Measurements from ENCODE around the gene CARD11. TPM values are rescaled to one million over a fixed set of nuclear protein-coding genes. Genes with fewer than 3 reads are reported as not detected.

CARD11 gene
- total RNA-seq, 1 experiment from 2014 or later, result 0.57 TPM

GRCh38 chr7:3025616-3026015 is 18.1 kb downstream of the CARD11 start:
- Histone ChIP-seq H3K9me3 (ENCODE audit: control insufficient read depth in 1 of 2, insufficient read depth in 1 of 2, low read depth in 1 of 2, low read length in 2 of 2) (no peaks in the 10 kb centered on the region), H3K4me1 (ENCODE audit: control insufficient read depth in 1 of 2, insufficient read depth in 2 of 2, low read length in 2 of 2) (no peaks in the 10 kb centered on the region; a peak in 1 of 4 replicates), H3K36me3 (ENCODE audit: control insufficient read depth in 1 of 2, insufficient read depth in 2 of 2, low read length in 2 of 2) (no peaks in the 10 kb centered on the region), H3K9me2 (ENCODE audit: insufficient read depth) (no peaks in the 10 kb centered on the region), H3K4me3 (replicated peaks in 1 of 2; ENCODE audit: low read depth in 1 of 2, low read length in 2 of 2) (no peak overlapping the region), H3K9ac (ENCODE audit: low read length) (no peak overlapping the region), H3K79me2 (ENCODE audit: insufficient read depth, low read length) (no peaks in the 10 kb centered on the region), H2AFZ (ENCODE audit: low read depth, low read length, poor library complexity, severe bottlenecking) (no peak overlapping the region), H3K27me3 (ENCODE audit: insufficient read depth, low read length) (no peaks in the 10 kb centered on the region), H4K20me1 (ENCODE audit: insufficient read depth) (no peaks in the 10 kb centered on the region), H3K27ac (ENCODE audit: low read depth, low read length) (no peak overlapping the region), H3K4me2 (ENCODE audit: low read length) (no peak overlapping the region)
- POLR2A ChIA-PET, result no interaction called here
- no peak for TF ChIP-seq ZFX (IDR thresholded peaks at IDR 0.05)
- no peak for TF ChIP-seq FOSL1 (IDR thresholded peaks at IDR 0.05; ENCODE audit: low read depth)
- TF ChIP-seq SP1 (IDR thresholded peaks at IDR 0.05; ENCODE audit: low read depth), result no peak
- TF ChIP-seq EGR1 (IDR thresholded peaks at IDR 0.05; ENCODE audit: low read depth), result no peak
- no peak for TF ChIP-seq SIN3A (IDR thresholded peaks at IDR 0.05; ENCODE audit: low read depth)
- no peak for TF ChIP-seq POLR2AphosphoS5 (IDR thresholded peaks at IDR 0.05; ENCODE audit: low read depth, low read length)
- TF ChIP-seq CEBPB (IDR thresholded peaks at IDR 0.05; ENCODE audit: low read depth), result no peak
- TF ChIP-seq SRF (IDR thresholded peaks at IDR 0.05; ENCODE audit: low read depth), result no peak
- no peak for TF ChIP-seq ATF3 (IDR thresholded peaks at IDR 0.05)
- TF ChIP-seq POLR2A (IDR thresholded peaks at IDR 0.05; ENCODE audit: borderline replicate concordance, extremely low read depth, insufficient read depth, insufficient read length), result no peak
- no peak for DNase-seq (ENCODE audit: low read depth, low spot score)
- no TSS peak for BruUV-seq (replicated peaks)
- RAD21 ChIA-PET (ENCODE audit: low non-redundant PET in 1 of 2, low total read pairs in 2 of 2, uncharacterized antibody in 2 of 2, unreplicated experiment in 2 of 2), result no interaction called here
- no peak for ATAC-seq
- CTCF ChIA-PET, result no interaction called here
- intact Hi-C loops (cut with micrococcal nuclease), result no loop called here

- DNase-seq (ENCODE audit: low read depth, low spot score) (no peak), ATAC-seq (no peak)
- Histone ChIP-seq H3K36me3 (ENCODE audit: control insufficient read depth in 1 of 2, insufficient read depth in 2 of 2, low read length in 2 of 2) (no peaks in the 10 kb centered on the region), H3K9me2 (ENCODE audit: insufficient read depth) (no peaks in the 10 kb centered on the region), H3K4me2 (ENCODE audit: low read length) (no peak overlapping the region), H3K9ac (ENCODE audit: low read length) (no peak overlapping the region), H3K79me2 (ENCODE audit: insufficient read depth, low read length) (no peaks in the 10 kb centered on the region), H4K20me1 (ENCODE audit: insufficient read depth) (no peaks in the 10 kb centered on the region), H3K4me1 (ENCODE audit: control insufficient read depth in 1 of 2, insufficient read depth in 2 of 2, low read length in 2 of 2) (no peaks in the 10 kb centered on the region), H3K27me3 (ENCODE audit: insufficient read depth, low read length) (no peaks in the 10 kb centered on the region), H2AFZ (ENCODE audit: low read depth, low read length, poor library complexity, severe bottlenecking) (no peak overlapping the region), H3K9me3 (ENCODE audit: control insufficient read depth in 1 of 2, insufficient read depth in 1 of 2, low read depth in 1 of 2, low read length in 2 of 2) (no peaks in the 10 kb centered on the region), H3K27ac (ENCODE audit: low read depth, low read length) (no peak overlapping the region), H3K4me3 (replicated peaks in 1 of 2; ENCODE audit: low read depth in 1 of 2, low read length in 2 of 2) (no peak overlapping the region)
- CTCF ChIA-PET, result no interaction called here
- RAD21 ChIA-PET (ENCODE audit: low non-redundant PET in 1 of 2, low total read pairs in 2 of 2, uncharacterized antibody in 2 of 2, unreplicated experiment in 2 of 2), result no interaction called here
- BruUV-seq (replicated peaks), result no TSS peak
- intact Hi-C loops (cut with micrococcal nuclease), result no loop called here
- POLR2A ChIA-PET, result no interaction called here
- no peak for TF ChIP-seq RAD21 (IDR thresholded peaks at IDR 0.05; ENCODE audit: low read depth)
- no peak for TF ChIP-seq POLR2A (IDR thresholded peaks at IDR 0.05; ENCODE audit: borderline replicate concordance, extremely low read depth, insufficient read depth, insufficient read length)
- TF ChIP-seq POLR2AphosphoS5 (IDR thresholded peaks at IDR 0.05; ENCODE audit: low read depth, low read length), result no peak
- no peak for TF ChIP-seq EGR1 (IDR thresholded peaks at IDR 0.05; ENCODE audit: low read depth)
- TF ChIP-seq FOSL1 (IDR thresholded peaks at IDR 0.05; ENCODE audit: low read depth), result no peak
- no peak for TF ChIP-seq YY1 (IDR thresholded peaks at IDR 0.05; ENCODE audit: extremely low read depth, insufficient replicate concordance, low read depth, low read length)
- TF ChIP-seq EZH2phosphoT487 (IDR thresholded peaks at IDR 0.05; ENCODE audit: borderline replicate concordance), result no peak
- TF ChIP-seq TCF7L2 (IDR thresholded peaks at IDR 0.05; ENCODE audit: borderline replicate concordance, extremely low read depth, insufficient read depth, insufficient read length), result no peak
- no peak for TF ChIP-seq MAX (IDR thresholded peaks at IDR 0.05)
- TF ChIP-seq CBX3 (IDR thresholded peaks at IDR 0.05; ENCODE audit: low read depth), result no peak
- TF ChIP-seq ATF3 (IDR thresholded peaks at IDR 0.05), result no peak
- TF ChIP-seq REST (IDR thresholded peaks at IDR 0.05; ENCODE audit: low read depth), result no peak
These were observed 21.8 kb downstream of the CARD11 start for GRCh38 chr7:3021825-3022224.
